ENCODE data around the gene RPE65. TPM values are rescaled to one million over a fixed set of nuclear protein-coding genes. Genes with fewer than 3 reads are reported as not detected.

The RPE65 gene
- total and polyA plus RNA-seq, 2 donors (not counting 1 experiment from before 2014, with no cell fraction given), result not detected

DNA sequence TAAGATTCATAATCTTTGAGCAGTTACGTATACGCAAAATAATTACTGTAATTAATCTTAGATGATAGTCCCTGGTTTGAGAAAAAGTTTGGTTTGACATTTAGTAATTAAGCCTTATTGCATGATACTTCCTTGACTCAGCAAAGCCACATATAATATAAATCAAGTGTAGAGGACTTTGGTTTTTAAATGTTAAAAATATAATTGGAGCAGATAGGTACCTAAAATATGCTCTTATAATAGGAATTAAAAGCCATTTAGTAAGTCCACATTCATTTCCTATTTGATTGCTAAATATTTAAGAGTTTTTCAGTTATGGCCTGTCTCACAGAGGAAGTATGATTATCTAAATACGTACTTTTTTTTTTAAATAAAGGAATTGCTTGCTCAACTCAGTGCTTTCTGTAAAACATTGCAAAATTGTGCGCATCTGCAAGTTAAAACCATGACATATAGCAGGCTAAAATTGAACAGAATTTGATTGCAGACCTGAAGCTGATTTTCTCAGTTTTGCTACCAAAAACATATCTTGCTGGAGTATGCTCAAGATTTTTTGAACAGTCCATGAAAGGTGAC is 20.4 kb downstream of the RPE65 start:
- POLR2A ChIA-PET, result no interaction called here

GRCh38 chr1:68426594-68426993 is 23.2 kb downstream of the RPE65 start:
- Histone ChIP-seq H3K36me3 (replicated peaks in 1 of 2; ENCODE audit: control extremely low read depth in 1 of 2, control insufficient read depth in 1 of 2, extremely low read depth in 1 of 2, insufficient read depth in 2 of 2, low read length in 1 of 2) (no peaks in the 10 kb centered on the region), H3K27ac (ENCODE audit: low read length in 2 of 2) (no peak overlapping the region), H3K4me3 (ENCODE audit: control extremely low read depth in 1 of 5, extremely low read depth in 1 of 5, insufficient read depth in 1 of 5, low read depth in 2 of 5, low read length in 4 of 5) (no peak overlapping the region), H3K4me2 (replicated peaks; ENCODE audit: low read depth, low read length, poor library complexity, severe bottlenecking) (no peak overlapping the region), H3K27me3 (replicated peaks in 1 of 4; ENCODE audit: control extremely low read depth in 1 of 4, control insufficient read depth in 3 of 4, insufficient read depth in 4 of 4, low read length in 3 of 4) (peaks cover 0 to 5% (median 2%) of the 10 kb centered on the region in 4 experiments), H3K79me2 (ENCODE audit: control insufficient read depth, insufficient read depth, low read length) (no peaks in the 10 kb centered on the region), H3K9me3 (ENCODE audit: control extremely low read depth in 1 of 3, control insufficient read depth in 2 of 3, insufficient read depth in 1 of 3, low read length in 2 of 3) (no peaks in the 10 kb centered on the region), H3K9ac (ENCODE audit: low read length) (no peak overlapping the region), H2AFZ (ENCODE audit: insufficient read depth, low read depth, low read length, poor library complexity, severe bottlenecking) (no peak overlapping the region), H3K4me1 (ENCODE audit: control insufficient read depth in 2 of 2, insufficient read depth in 2 of 2, low read length in 2 of 2) (no peaks in the 10 kb centered on the region), H4K20me1 (ENCODE audit: control insufficient read depth, insufficient read depth, low read length, poor library complexity, severe bottlenecking) (no peaks in the 10 kb centered on the region)
- CTCF ChIA-PET, result no interaction called here
- intact Hi-C loops (cut with micrococcal nuclease), result no loop called here
- H3K4me3 Mint-ChIP-seq, result no peak overlapping the region
- POLR2A ChIA-PET, result no interaction called here
- TF ChIP-seq EZH2 (IDR thresholded peaks at IDR 0.05; ENCODE audit: borderline replicate concordance, insufficient read depth, low read depth, low read length, poor library complexity, severe bottlenecking), result no peak
- TF ChIP-seq, protein P1, sequence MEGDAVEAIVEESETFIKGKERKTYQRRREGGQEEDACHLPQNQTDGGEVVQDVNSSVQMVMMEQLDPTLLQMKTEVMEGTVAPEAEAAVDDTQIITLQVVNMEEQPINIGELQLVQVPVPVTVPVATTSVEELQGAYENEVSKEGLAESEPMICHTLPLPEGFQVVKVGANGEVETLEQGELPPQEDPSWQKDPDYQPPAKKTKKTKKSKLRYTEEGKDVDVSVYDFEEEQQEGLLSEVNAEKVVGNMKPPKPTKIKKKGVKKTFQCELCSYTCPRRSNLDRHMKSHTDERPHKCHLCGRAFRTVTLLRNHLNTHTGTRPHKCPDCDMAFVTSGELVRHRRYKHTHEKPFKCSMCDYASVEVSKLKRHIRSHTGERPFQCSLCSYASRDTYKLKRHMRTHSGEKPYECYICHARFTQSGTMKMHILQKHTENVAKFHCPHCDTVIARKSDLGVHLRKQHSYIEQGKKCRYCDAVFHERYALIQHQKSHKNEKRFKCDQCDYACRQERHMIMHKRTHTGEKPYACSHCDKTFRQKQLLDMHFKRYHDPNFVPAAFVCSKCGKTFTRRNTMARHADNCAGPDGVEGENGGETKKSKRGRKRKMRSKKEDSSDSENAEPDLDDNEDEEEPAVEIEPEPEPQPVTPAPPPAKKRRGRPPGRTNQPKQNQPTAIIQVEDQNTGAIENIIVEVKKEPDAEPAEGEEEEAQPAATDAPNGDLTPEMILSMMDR (IDR thresholded peaks at IDR 0.05), result no peak
- ATAC-seq (ENCODE audit: low read depth) (no peak), DNase-seq (no peak)
- no CpG with 5 or more reads among the region's 2 CpGs for WGBS (ENCODE audit: insufficient coverage)
- H3K9me3 Mint-ChIP-seq (ENCODE audit: insufficient read depth), result no peaks in the 10 kb centered on the region
- H3K27ac Mint-ChIP-seq, result no peak overlapping the region
- H3K4me1 Mint-ChIP-seq, result no peaks in the 10 kb centered on the region
- peaks cover 27% of the 10 kb centered on the region for H3K27me3 Mint-ChIP-seq

More for the DNA sequence above, 20.4 kb downstream of the RPE65 start:
- H3K9me3 Mint-ChIP-seq (ENCODE audit: insufficient read depth), result no peaks in the 10 kb centered on the region
- H3K79me2 ChIP-seq (ENCODE audit: control insufficient read depth, insufficient read depth, low read length), result no peaks in the 10 kb centered on the region
- no peaks in the 10 kb centered on the region for H3K4me1 ChIP-seq (ENCODE audit: control insufficient read depth in 2 of 2, insufficient read depth in 2 of 2, low read length in 2 of 2)
- no CpG with 5 or more reads among the region's 4 CpGs for WGBS (ENCODE audit: insufficient coverage)
- no peak overlapping the region for H3K27ac ChIP-seq (ENCODE audit: low read length in 2 of 2)
- H3K4me2 ChIP-seq (replicated peaks; ENCODE audit: low read depth, low read length, poor library complexity, severe bottlenecking), result no peak overlapping the region
- no peak overlapping the region for H3K27ac Mint-ChIP-seq
- peaks cover 23% of the 10 kb centered on the region for H3K27me3 Mint-ChIP-seq
- H3K9ac ChIP-seq (ENCODE audit: low read length), result no peak overlapping the region
- TF ChIP-seq, protein P1 (IDR thresholded peaks at IDR 0.05), result no peak
- H3K36me3 ChIP-seq (replicated peaks in 1 of 2; ENCODE audit: control extremely low read depth in 1 of 2, control insufficient read depth in 1 of 2, extremely low read depth in 1 of 2, insufficient read depth in 2 of 2, low read length in 1 of 2), result no peaks in the 10 kb centered on the region
- no peak for DNase-seq
- H3K27me3 ChIP-seq (replicated peaks in 1 of 4; ENCODE audit: control extremely low read depth in 1 of 4, control insufficient read depth in 3 of 4, insufficient read depth in 4 of 4, low read length in 3 of 4), result peaks cover 0 to 3% (median 0%) of the 10 kb centered on the region in 4 experiments
- no peaks in the 10 kb centered on the region for H4K20me1 ChIP-seq (ENCODE audit: control insufficient read depth, insufficient read depth, low read length, poor library complexity, severe bottlenecking)
- no peaks in the 10 kb centered on the region for H3K4me1 Mint-ChIP-seq
- CTCF ChIA-PET, result no interaction called here
- intact Hi-C loops (cut with micrococcal nuclease), result no loop called here
- H3K4me3 ChIP-seq (ENCODE audit: control extremely low read depth in 1 of 5, extremely low read depth in 1 of 5, insufficient read depth in 1 of 5, low read depth in 2 of 5, low read length in 4 of 5), result no peak overlapping the region
- H3K4me3 Mint-ChIP-seq, result no peak overlapping the region
- no peak for ATAC-seq (ENCODE audit: low read depth)
- no peaks in the 10 kb centered on the region for H3K9me3 ChIP-seq (ENCODE audit: control extremely low read depth in 1 of 3, control insufficient read depth in 2 of 3, insufficient read depth in 1 of 3, low read length in 2 of 3)
- H2AFZ ChIP-seq (ENCODE audit: insufficient read depth, low read depth, low read length, poor library complexity, severe bottlenecking), result no peak overlapping the region
